ENCODE results near the gene MAD2L1BP.
"Not testable (repeated sequence)": the region's sequence is repeated elsewhere in the genome, so short reads cannot be mapped to it uniquely, and the experiment has no call there.

MAD2L1BP gene

GRCh38 chr6:43635387-43636307 lies at the start of gene MAD2L1BP:
Gene MAD2L1BP, plus strand, starts transcription at chr6:43635840. Its CDS starts 36 bp downstream, at chr6:43635876.
- H3K27me3 ChIP-seq (ENCODE audit: low read depth) = no peaks in the 10 kb centered on the region
- DNase-seq (ENCODE audit: low spot score in 2 of 2) = peak; percentile 82 to 92
- H3K4me3 ChIP-seq = peak within 1 kb of the TSS; percentile 82
- in situ Hi-C loops (cut with MboI; ENCODE audit: low sequenced_read_pairs) = no loop called here
- no peaks in the 10 kb centered on the region for H3K9me3 ChIP-seq
- H3K36me3 ChIP-seq (replicated peaks) = peaks cover 44% of the 10 kb centered on the region
- H3K4me1 ChIP-seq = peaks cover 6% of the 10 kb centered on the region

GRCh38 chr6:43588194-43588593 lies 47.4 kb upstream of the MAD2L1BP start:
- peaks cover 55% of the 10 kb centered on the region for H3K36me3 ChIP-seq (replicated peaks)
- no peaks in the 10 kb centered on the region for H3K4me1 ChIP-seq
- H3K9me3 ChIP-seq = no peaks in the 10 kb centered on the region
- H3K27me3 ChIP-seq (ENCODE audit: low read depth) = no peaks in the 10 kb centered on the region
- DNase-seq (ENCODE audit: low spot score in 2 of 2) = no peak
- no peak overlapping the region for H3K4me3 ChIP-seq
- in situ Hi-C loops (cut with MboI; ENCODE audit: low sequenced_read_pairs) = no loop called here

GRCh38 chr6:43589564-43589963 lies 46.1 kb upstream of the MAD2L1BP start:
- peaks cover 42% of the 10 kb centered on the region for H3K36me3 ChIP-seq (replicated peaks)
- DNase-seq (ENCODE audit: low spot score in 2 of 2); H3K4me3 ChIP-seq; H3K4me1 ChIP-seq; in situ Hi-C loops (cut with MboI; ENCODE audit: low sequenced_read_pairs); H3K9me3 ChIP-seq; H3K27me3 ChIP-seq (ENCODE audit: low read depth): not testable (repeated sequence)

- Histone ChIP-seq H3K36me3 (replicated peaks) (peaks cover 17% of the 10 kb centered on the region), H3K27me3 (ENCODE audit: low read depth) (no peaks in the 10 kb centered on the region), H3K4me1 (no peaks in the 10 kb centered on the region), H3K4me3 (no peak overlapping the region), H3K9me3 (no peaks in the 10 kb centered on the region)
- in situ Hi-C loops (cut with MboI; ENCODE audit: low sequenced_read_pairs) = no loop called here
- no peak for DNase-seq (ENCODE audit: low spot score in 2 of 2)
Observed at GRCh38 chr6:43593938-43594337, 41.7 kb upstream of the MAD2L1BP start.

GRCh38 chr6:43600595-43600994 lies 35.0 kb upstream of the MAD2L1BP start:
- in situ Hi-C loops (cut with MboI; ENCODE audit: low sequenced_read_pairs) = no loop called here
- Histone ChIP-seq H3K4me3 (no peak overlapping the region), H3K9me3 (no peaks in the 10 kb centered on the region), H3K36me3 (replicated peaks) (peaks cover 32% of the 10 kb centered on the region), H3K27me3 (ENCODE audit: low read depth) (no peaks in the 10 kb centered on the region), H3K4me1 (no peaks in the 10 kb centered on the region)
- no peak for DNase-seq (ENCODE audit: low spot score in 2 of 2)

GRCh38 chr6:43604174-43604573 lies 31.5 kb upstream of the MAD2L1BP start:
- Histone ChIP-seq H3K36me3 (replicated peaks) (peaks cover 31% of the 10 kb centered on the region), H3K4me1 (no peaks in the 10 kb centered on the region), H3K4me3 (no peak overlapping the region), H3K9me3 (no peaks in the 10 kb centered on the region), H3K27me3 (ENCODE audit: low read depth) (no peaks in the 10 kb centered on the region)
- DNase-seq (ENCODE audit: low spot score in 2 of 2) = no peak
- in situ Hi-C loops (cut with MboI; ENCODE audit: low sequenced_read_pairs) = no loop called here

- Histone ChIP-seq H3K27me3 (ENCODE audit: low read depth) (no peaks in the 10 kb centered on the region), H3K9me3 (no peaks in the 10 kb centered on the region), H3K36me3 (replicated peaks) (peaks cover 39% of the 10 kb centered on the region), H3K4me3 (no peak overlapping the region), H3K4me1 (no peaks in the 10 kb centered on the region)
- no peak for DNase-seq (ENCODE audit: low spot score in 2 of 2)
- in situ Hi-C loops (cut with MboI; ENCODE audit: low sequenced_read_pairs) = no loop called here
Observed at GRCh38 chr6:43606019-43606418, 29.6 kb upstream of the MAD2L1BP start.

- DNase-seq (ENCODE audit: low spot score in 2 of 2) = peak; percentile 67 to 84
- Histone ChIP-seq H3K36me3 (replicated peaks) (peaks cover 26% of the 10 kb centered on the region), H3K4me1 (no peaks in the 10 kb centered on the region), H3K9me3 (no peaks in the 10 kb centered on the region), H3K27me3 (ENCODE audit: low read depth) (no peaks in the 10 kb centered on the region), H3K4me3 (no peak overlapping the region)
- in situ Hi-C loops (cut with MboI; ENCODE audit: low sequenced_read_pairs) = no loop called here
Observed at GRCh38 chr6:43608310-43608763, 27.3 kb upstream of the MAD2L1BP start.

GRCh38 chr6:43608807-43609206 lies 26.8 kb upstream of the MAD2L1BP start:
- H3K4me3 ChIP-seq = no peak overlapping the region
- no peaks in the 10 kb centered on the region for H3K9me3 ChIP-seq
- H3K36me3 ChIP-seq (replicated peaks) = peaks cover 25% of the 10 kb centered on the region
- in situ Hi-C loops (cut with MboI; ENCODE audit: low sequenced_read_pairs) = no loop called here
- H3K27me3 ChIP-seq (ENCODE audit: low read depth) = no peaks in the 10 kb centered on the region
- H3K4me1 ChIP-seq = no peaks in the 10 kb centered on the region
- no peak for DNase-seq (ENCODE audit: low spot score in 2 of 2)

GRCh38 chr6:43609402-43609801 lies 26.2 kb upstream of the MAD2L1BP start:
- in situ Hi-C loops (cut with MboI; ENCODE audit: low sequenced_read_pairs) = no loop called here
- peaks cover 25% of the 10 kb centered on the region for H3K36me3 ChIP-seq (replicated peaks)
- H3K9me3 ChIP-seq = no peaks in the 10 kb centered on the region
- no peak for DNase-seq (ENCODE audit: low spot score in 2 of 2)
- H3K4me3 ChIP-seq = no peak overlapping the region
- no peaks in the 10 kb centered on the region for H3K4me1 ChIP-seq
- H3K27me3 ChIP-seq (ENCODE audit: low read depth) = no peaks in the 10 kb centered on the region

GRCh38 chr6:43610431-43610830 lies 25.2 kb upstream of the MAD2L1BP start:
- Histone ChIP-seq H3K4me3 (no peak overlapping the region), H3K36me3 (replicated peaks) (peaks cover 25% of the 10 kb centered on the region), H3K4me1 (no peaks in the 10 kb centered on the region), H3K9me3 (no peaks in the 10 kb centered on the region), H3K27me3 (ENCODE audit: low read depth) (no peaks in the 10 kb centered on the region)
- in situ Hi-C loops (cut with MboI; ENCODE audit: low sequenced_read_pairs) = no loop called here
- DNase-seq (ENCODE audit: low spot score in 2 of 2) = no peak

GRCh38 chr6:43613721-43614395 lies 21.8 kb upstream of the MAD2L1BP start:
- H3K27me3 ChIP-seq (ENCODE audit: low read depth) = no peaks in the 10 kb centered on the region
- H3K36me3 ChIP-seq (replicated peaks) = peaks cover 38% of the 10 kb centered on the region
- H3K9me3 ChIP-seq = no peaks in the 10 kb centered on the region
- H3K4me1 ChIP-seq = no peaks in the 10 kb centered on the region
- no peak for DNase-seq (ENCODE audit: low spot score in 2 of 2)
- in situ Hi-C loops (cut with MboI; ENCODE audit: low sequenced_read_pairs) = no loop called here
- H3K4me3 ChIP-seq = no peak overlapping the region

GRCh38 chr6:43614396-43614730 lies 21.3 kb upstream of the MAD2L1BP start:
- no peak overlapping the region for H3K4me3 ChIP-seq
- in situ Hi-C loops (cut with MboI; ENCODE audit: low sequenced_read_pairs) = no loop called here
- H3K4me1 ChIP-seq = no peaks in the 10 kb centered on the region
- no peaks in the 10 kb centered on the region for H3K9me3 ChIP-seq
- H3K36me3 ChIP-seq (replicated peaks) = peaks cover 37% of the 10 kb centered on the region
- no peaks in the 10 kb centered on the region for H3K27me3 ChIP-seq (ENCODE audit: low read depth)
- DNase-seq (ENCODE audit: low spot score in 2 of 2) = no peak

GRCh38 chr6:43616725-43617472 lies 18.7 kb upstream of the MAD2L1BP start:
- Histone ChIP-seq H3K27me3 (ENCODE audit: low read depth) (no peaks in the 10 kb centered on the region), H3K9me3 (no peaks in the 10 kb centered on the region), H3K4me1 (no peaks in the 10 kb centered on the region), H3K36me3 (replicated peaks) (peaks cover 50% of the 10 kb centered on the region), H3K4me3 (no peak overlapping the region)
- DNase-seq (ENCODE audit: low spot score in 2 of 2) = no peak
- in situ Hi-C loops (cut with MboI; ENCODE audit: low sequenced_read_pairs) = no loop called here
